ENCODE data around the gene FUT8.

FUT8 gene

GRCh38 chr14:65558363-65558762 lies 145.8 kb downstream of the FUT8 start:
- no peak for DNase-seq (ENCODE audit: low spot score)

- DNase-seq (ENCODE audit: low spot score), result no peak
Observed at GRCh38 chr14:65560340-65561027, 148.0 kb downstream of the FUT8 start.

GRCh38 chr14:65564370-65564769 lies 151.8 kb downstream of the FUT8 start:
- no peak for DNase-seq (ENCODE audit: low spot score)

GRCh38 chr14:65565948-65566347 lies 153.4 kb downstream of the FUT8 start:
- DNase-seq (ENCODE audit: low spot score), result no peak

GRCh38 chr14:65566820-65567522 lies 154.4 kb downstream of the FUT8 start:
- no peak for DNase-seq (ENCODE audit: low spot score)

- DNase-seq (ENCODE audit: low spot score), result no peak
Observed at GRCh38 chr14:65574611-65575010, 162.1 kb downstream of the FUT8 start.

GRCh38 chr14:65575389-65575788 lies 162.9 kb downstream of the FUT8 start:
- DNase-seq (ENCODE audit: low spot score), result no peak

- no peak for DNase-seq (ENCODE audit: low spot score)
Observed at GRCh38 chr14:65580973-65581372, 168.4 kb downstream of the FUT8 start.

GRCh38 chr14:65581378-65581777 lies 168.8 kb downstream of the FUT8 start:
- DNase-seq (ENCODE audit: low spot score), result no peak

- no peak for DNase-seq (ENCODE audit: low spot score)
Observed at GRCh38 chr14:65581799-65582198, 169.3 kb downstream of the FUT8 start.

- DNase-seq (ENCODE audit: low spot score), result no peak
Observed at GRCh38 chr14:65585216-65585615, 172.7 kb downstream of the FUT8 start.

- DNase-seq (ENCODE audit: low spot score), result no peak
Observed at GRCh38 chr14:65588426-65589140, 176.1 kb downstream of the FUT8 start.

- DNase-seq (ENCODE audit: low spot score), result no peak
Observed at GRCh38 chr14:65594153-65594881, 181.8 kb downstream of the FUT8 start.

- DNase-seq (ENCODE audit: low spot score), result no peak
Observed at GRCh38 chr14:65594882-65595237, 182.3 kb downstream of the FUT8 start.

- no peak for DNase-seq (ENCODE audit: low spot score)
Observed at GRCh38 chr14:65599375-65599774, 186.8 kb downstream of the FUT8 start.

GRCh38 chr14:65600742-65601141 lies 188.2 kb downstream of the FUT8 start:
- no peak for DNase-seq (ENCODE audit: low spot score)

GRCh38 chr14:65604535-65604934 lies 192.0 kb downstream of the FUT8 start:
- no peak for DNase-seq (ENCODE audit: low spot score)

GRCh38 chr14:65604936-65605335 lies 192.4 kb downstream of the FUT8 start:
- DNase-seq (ENCODE audit: low spot score), result no peak

GRCh38 chr14:65606460-65606859 lies 193.9 kb downstream of the FUT8 start:
- no peak for DNase-seq (ENCODE audit: low spot score)

GRCh38 chr14:65613131-65613650 lies 200.7 kb downstream of the FUT8 start:
- DNase-seq (ENCODE audit: low spot score), result no peak

- DNase-seq (ENCODE audit: low spot score), result no peak
Observed at GRCh38 chr14:65618996-65619395, 206.5 kb downstream of the FUT8 start.

GRCh38 chr14:65620195-65620594 lies 207.7 kb downstream of the FUT8 start:
- DNase-seq (ENCODE audit: low spot score), result no peak
